ENCODE results near the gene PDCD4.
A peak's percentile ranks its signal among the peaks of the same experiment; 100 is the strongest.

The PDCD4 gene

GRCh38 chr10:110919971-110920881 is 48.5 kb downstream of the PDCD4 start:
- Histone ChIP-seq H3K36me3 (peaks cover 0 to 22% (median 14%) of the 10 kb centered on the region in 11 experiments; a peak in 17 of 22 replicates), H3K27ac (peak overlapping the region; percentile 95 to 100 (median 100))
- peak in 7 of 11 experiments; percentile 36 to 94 (median 91); a peak in 12 of 22 replicates for TF ChIP-seq Cebpa-rat (IDR thresholded peaks at IDR 0.05)

GRCh38 chr10:110923856-110924493 is 52.2 kb downstream of the PDCD4 start:
- H3K27ac ChIP-seq, result peak overlapping the region in 5 of 11 experiments; percentile 5 to 24 (median 20); a peak in 3 of 22 replicates
- peaks cover 78 to 92% (median 84%) of the 10 kb centered on the region in 11 experiments for H4K20me1 ChIP-seq
- no peak for TF ChIP-seq Cebpa-rat (IDR thresholded peaks at IDR 0.05)
- peaks cover 0 to 55% (median 26%) of the 10 kb centered on the region in 11 experiments; a peak in 19 of 22 replicates for H3K36me3 ChIP-seq
- no peak overlapping the region; a peak in 1 of 20 replicates for H3K4me3 ChIP-seq
- peaks cover 37 to 73% (median 61%) of the 10 kb centered on the region in 10 experiments for H3K4me1 ChIP-seq
- H3K9ac ChIP-seq, result no peak overlapping the region; a peak in 3 of 22 replicates
- H3K4me2 ChIP-seq, result peak overlapping the region; percentile 47 to 88 (median 57); a peak in 21 of 22 replicates
- no peaks in the 10 kb centered on the region for H3K9me3 ChIP-seq (replicated peaks in 1 of 11)
- H3K27me3 ChIP-seq, result no peaks in the 10 kb centered on the region

More at GRCh38 chr10:110919971-110920881, 48.5 kb downstream of the PDCD4 start:
- Histone ChIP-seq H3K4me2 (peak overlapping the region; percentile 39 to 90 (median 80); a peak in 20 of 22 replicates), H3K9ac (peak overlapping the region; percentile 98 to 100 (median 100)), H3K4me1 (peaks cover 30 to 60% (median 49%) of the 10 kb centered on the region in 10 experiments), H3K9me3 (replicated peaks in 1 of 11) (no peaks in the 10 kb centered on the region), H3K4me3 (peak overlapping the region; percentile 93 to 100 (median 98)), H3K27me3 (no peaks in the 10 kb centered on the region), H4K20me1 (peaks cover 40 to 55% (median 47%) of the 10 kb centered on the region in 11 experiments)

- H3K36me3 ChIP-seq, result peaks cover 4 to 68% (median 31%) of the 10 kb centered on the region in 11 experiments; a peak in 19 of 22 replicates
- H3K9ac ChIP-seq, result no peak overlapping the region
- H3K9me3 ChIP-seq (replicated peaks in 1 of 11), result no peaks in the 10 kb centered on the region
- H3K4me3 ChIP-seq, result no peak overlapping the region
- H4K20me1 ChIP-seq, result peaks cover 92 to 100% (median 100%) of the 10 kb centered on the region in 11 experiments
- H3K4me2 ChIP-seq, result peak overlapping the region in 2 of 11 experiments; percentile 17 to 21; a peak in 4 of 22 replicates
- H3K4me1 ChIP-seq, result peaks cover 38 to 85% (median 63%) of the 10 kb centered on the region in 10 experiments
- no peak overlapping the region for H3K27ac ChIP-seq
- H3K27me3 ChIP-seq, result no peaks in the 10 kb centered on the region
- TF ChIP-seq Cebpa-rat (IDR thresholded peaks at IDR 0.05), result no peak
Observed at GRCh38 chr10:110927461-110927860, 55.7 kb downstream of the PDCD4 start.

GRCh38 chr10:110931769-110932381 is 60.1 kb downstream of the PDCD4 start:
- peaks cover 0 to 15% (median 8%) of the 10 kb centered on the region in 11 experiments; a peak in 14 of 22 replicates for H3K9me3 ChIP-seq (replicated peaks in 1 of 11)
- peaks cover 11 to 75% (median 40%) of the 10 kb centered on the region in 11 experiments for H3K36me3 ChIP-seq
- H3K4me1 ChIP-seq, result peaks cover 11 to 46% (median 22%) of the 10 kb centered on the region in 10 experiments; a peak in 19 of 20 replicates
- no peak overlapping the region for H3K27ac ChIP-seq
- peak overlapping the region in 3 of 11 experiments; percentile 10 to 31 (median 19); a peak in 3 of 22 replicates for H3K4me2 ChIP-seq
- H3K4me3 ChIP-seq, result no peak overlapping the region
- H3K27me3 ChIP-seq, result no peaks in the 10 kb centered on the region
- no peak for TF ChIP-seq Cebpa-rat (IDR thresholded peaks at IDR 0.05)
- no peak overlapping the region for H3K9ac ChIP-seq
- peaks cover 88 to 100% (median 100%) of the 10 kb centered on the region in 11 experiments for H4K20me1 ChIP-seq

- Histone ChIP-seq H3K27me3 (no peaks in the 10 kb centered on the region), H3K4me3 (no peak overlapping the region), H3K4me1 (peaks cover 9 to 45% (median 16%) of the 10 kb centered on the region in 10 experiments; a peak in 19 of 20 replicates), H3K4me2 (peak overlapping the region in 3 of 11 experiments; percentile 10 to 31 (median 19); a peak in 3 of 22 replicates), H4K20me1 (peaks cover 86 to 100% (median 100%) of the 10 kb centered on the region in 11 experiments), H3K27ac (no peak overlapping the region), H3K9me3 (replicated peaks in 1 of 11) (peaks cover 0 to 21% (median 12%) of the 10 kb centered on the region in 11 experiments; a peak in 14 of 22 replicates), H3K9ac (no peak overlapping the region), H3K36me3 (peaks cover 18 to 75% (median 45%) of the 10 kb centered on the region in 11 experiments)
- no peak for TF ChIP-seq Cebpa-rat (IDR thresholded peaks at IDR 0.05)
Observed at GRCh38 chr10:110932505-110933180, 60.9 kb downstream of the PDCD4 start.

GRCh38 chr10:110936757-110937156 is 65.0 kb downstream of the PDCD4 start:
- Histone ChIP-seq H3K4me2 (no peak overlapping the region), H3K4me3 (no peak overlapping the region), H3K9me3 (replicated peaks in 1 of 11) (peaks cover 4 to 45% (median 34%) of the 10 kb centered on the region in 11 experiments; a peak in 21 of 22 replicates), H3K27ac (no peak overlapping the region), H3K9ac (no peak overlapping the region), H3K27me3 (no peaks in the 10 kb centered on the region), H4K20me1 (peaks cover 77 to 100% (median 100%) of the 10 kb centered on the region in 11 experiments), H3K4me1 (peaks cover 0 to 16% (median 0%) of the 10 kb centered on the region in 10 experiments; a peak in 6 of 20 replicates), H3K36me3 (peaks cover 30 to 93% (median 73%) of the 10 kb centered on the region in 11 experiments)
- no peak for TF ChIP-seq Cebpa-rat (IDR thresholded peaks at IDR 0.05)

- Histone ChIP-seq H3K4me1 (peaks cover 0 to 23% (median 10%) of the 10 kb centered on the region in 10 experiments; a peak in 13 of 20 replicates), H4K20me1 (peaks cover 67 to 100% (median 100%) of the 10 kb centered on the region in 11 experiments), H3K4me3 (no peak overlapping the region), H3K36me3 (peaks cover 55 to 100% (median 88%) of the 10 kb centered on the region in 11 experiments), H3K9ac (no peak overlapping the region), H3K27ac (no peak overlapping the region), H3K27me3 (no peaks in the 10 kb centered on the region), H3K4me2 (0 out of 22 replicates have a peak overlapping the region, but pooled peaks of 1 of the 11 experiments have one; percentile 13), H3K9me3 (replicated peaks in 1 of 11) (peaks cover 12 to 72% (median 59%) of the 10 kb centered on the region in 11 experiments; a peak in 21 of 22 replicates)
- TF ChIP-seq Cebpa-rat (IDR thresholded peaks at IDR 0.05), result no peak
Observed at GRCh38 chr10:110939419-110939818, 67.7 kb downstream of the PDCD4 start.
